Left kidney (tissue), 2 donors: ENCODE measurements around the gene HCN1. TPM values are rescaled to one million over a fixed set of nuclear protein-coding genes. Genes with fewer than 3 reads are reported as not detected.
A peak's percentile ranks its signal among the peaks of the same experiment; 100 is the strongest.
"Not testable (repeated sequence)": the region's sequence is repeated elsewhere in the genome, so short reads cannot be mapped to it uniquely, and the experiment has no call there.

Experiments
- DNase-seq: peaks from one replicate; pipeline ENCODE4 v3.0.0-alpha.2; 2013
- polyA plus RNA-seq: library from polyadenylated mRNA; unstranded; fragments of 120-200 nt; gene quantifications from one replicate; pipeline ENCODE4 v1.2.1, GENCODE V29; 2013; ENCODE audit not compliant: insufficient read length

The HCN1 gene
- polyA plus RNA-seq, 1 donor, result 0.03 TPM

DNA sequence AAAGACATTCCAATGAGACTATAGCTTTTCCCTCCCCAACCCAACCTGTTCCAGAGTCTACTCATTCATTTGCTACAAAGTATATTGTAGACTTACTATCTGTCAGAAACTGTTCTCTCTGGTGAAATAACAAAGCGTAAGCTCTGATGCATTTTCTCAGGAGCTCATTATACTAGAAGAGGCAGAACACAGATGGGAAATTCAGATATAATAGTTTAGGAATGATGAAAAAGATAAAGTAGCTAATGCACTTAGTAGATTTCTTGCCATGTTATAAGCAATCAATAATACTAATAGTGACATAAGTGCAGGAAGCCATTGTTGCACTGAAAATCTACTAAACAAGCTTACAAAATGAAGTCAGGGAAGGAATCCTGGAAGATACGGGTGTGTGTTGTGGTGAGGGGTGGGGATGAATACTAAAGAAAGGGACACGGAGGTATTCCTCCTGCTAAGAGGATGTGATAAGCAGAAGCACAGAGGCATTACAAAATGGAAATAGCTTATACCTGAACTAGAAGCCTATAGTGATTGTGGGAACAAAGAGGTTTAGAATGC lies 78.2 kb downstream of the HCN1 start:
- DNase-seq, result no peak

DNA sequence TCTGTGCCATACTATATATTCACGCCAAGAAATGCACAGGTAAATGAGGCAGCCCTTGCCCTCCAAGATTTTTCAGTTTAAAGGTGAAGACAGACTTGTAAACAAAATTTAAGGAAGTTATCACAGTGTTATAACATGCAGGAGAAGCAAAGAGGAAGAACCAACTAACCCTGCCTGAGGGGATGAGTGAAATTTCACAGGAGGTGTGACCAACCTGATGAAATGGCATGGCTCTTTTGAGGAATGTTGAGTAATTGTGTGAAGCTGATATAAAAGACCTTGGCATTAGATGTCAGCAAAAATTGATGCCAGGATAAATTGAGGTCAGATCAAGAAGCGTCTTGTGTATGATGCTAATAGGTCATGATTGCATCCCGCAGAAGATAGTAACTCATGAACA lies 86.5 kb downstream of the HCN1 start:
- no peak for DNase-seq

DNA sequence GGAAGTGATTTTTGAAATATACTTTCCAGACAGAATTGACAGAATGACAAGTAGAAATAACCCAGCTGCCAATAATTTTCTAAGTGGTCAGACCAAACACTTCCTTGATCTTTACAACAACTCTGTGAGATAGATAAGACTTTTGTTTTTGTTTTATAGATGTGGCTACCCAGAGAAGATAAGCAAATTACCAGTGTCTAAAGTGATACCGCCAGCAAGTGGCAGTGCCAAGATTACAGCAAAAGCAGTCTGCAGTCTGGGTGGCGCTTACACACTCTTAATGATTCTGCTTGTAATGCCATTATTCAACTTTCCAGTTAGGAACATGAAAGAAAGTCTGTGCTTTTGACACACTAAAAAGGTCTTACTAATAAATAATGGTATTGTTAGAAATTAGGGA lies 92.1 kb downstream of the HCN1 start:
- DNase-seq, result no peak

DNA sequence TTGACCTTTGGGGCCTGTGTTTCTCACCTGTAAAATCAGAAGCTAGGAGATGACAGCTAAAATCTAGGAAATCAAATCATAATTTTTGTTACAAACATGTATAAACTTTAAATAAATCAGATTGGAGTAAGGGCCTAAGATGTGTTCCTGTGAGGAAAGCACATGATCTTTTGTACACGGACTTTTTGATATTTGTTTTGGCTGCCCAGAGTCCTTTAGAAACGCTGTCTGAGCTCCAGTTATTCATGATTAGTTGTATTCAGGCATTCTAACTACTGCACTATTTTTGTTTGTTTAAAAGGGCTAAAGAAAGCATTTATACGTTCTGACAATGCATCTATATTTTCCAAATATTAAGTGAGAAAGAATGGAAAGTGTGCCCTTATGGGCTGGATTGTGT lies 94.8 kb downstream of the HCN1 start:
- DNase-seq, result no peak

DNA sequence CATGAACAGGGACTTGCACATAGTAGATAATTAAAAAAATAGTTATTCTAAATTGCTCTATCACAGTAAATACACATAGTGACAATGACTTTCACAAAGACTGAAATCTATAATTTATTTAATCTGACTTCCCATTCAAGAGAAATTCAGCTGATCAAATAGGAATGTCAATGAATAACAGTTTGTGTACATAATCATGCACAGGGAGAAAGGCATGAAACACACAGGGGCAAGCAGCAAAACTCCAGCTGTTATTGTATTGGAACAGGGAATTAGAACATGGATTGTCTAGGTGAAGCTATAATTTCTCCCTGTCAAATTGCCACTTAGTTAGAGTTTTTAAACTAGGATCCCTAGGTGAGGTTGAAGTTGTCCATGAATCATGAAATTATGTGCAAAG lies 99.9 kb downstream of the HCN1 start:
- DNase-seq, result no peak

DNA sequence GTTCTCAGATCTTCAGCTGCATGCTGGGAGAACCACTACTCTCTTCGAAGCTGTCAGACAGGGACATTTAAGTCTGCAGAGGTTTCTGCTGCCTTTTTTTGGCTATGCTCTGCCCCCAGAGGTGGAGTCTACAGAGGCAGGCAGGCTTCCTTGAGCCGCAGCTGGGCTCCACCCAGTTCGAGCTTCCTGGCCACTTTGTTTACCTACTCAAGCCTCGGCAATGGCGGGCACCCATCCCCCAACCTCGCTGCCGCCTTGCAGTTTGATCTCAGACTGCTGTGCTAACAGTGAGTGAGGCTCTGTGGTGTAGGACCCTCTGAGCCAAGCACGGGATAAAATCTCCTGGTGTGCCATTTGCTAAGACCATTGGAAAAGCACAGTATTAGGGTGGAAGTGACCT lies 110.2 kb downstream of the HCN1 start:
- DNase-seq, result not testable (repeated sequence)

DNA sequence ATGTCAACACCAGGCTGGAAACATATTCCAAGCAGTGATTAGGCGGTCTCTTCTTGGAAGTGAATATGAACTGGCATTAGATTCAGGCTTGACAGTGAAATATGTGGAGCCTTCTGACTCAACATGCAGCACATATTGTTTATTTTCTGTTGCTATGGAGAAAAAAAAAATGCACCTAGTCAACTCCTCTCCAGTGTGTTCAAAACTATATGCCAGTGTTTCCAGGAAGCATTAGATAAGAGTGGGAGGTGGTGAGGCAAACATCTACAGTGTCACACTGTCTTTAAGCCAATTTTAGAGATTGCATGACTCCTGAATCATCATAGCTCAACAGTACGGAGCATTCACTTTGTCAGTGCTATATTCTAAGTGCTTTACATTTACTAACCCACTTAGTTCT lies 117.9 kb downstream of the HCN1 start:
- DNase-seq, result no peak

DNA sequence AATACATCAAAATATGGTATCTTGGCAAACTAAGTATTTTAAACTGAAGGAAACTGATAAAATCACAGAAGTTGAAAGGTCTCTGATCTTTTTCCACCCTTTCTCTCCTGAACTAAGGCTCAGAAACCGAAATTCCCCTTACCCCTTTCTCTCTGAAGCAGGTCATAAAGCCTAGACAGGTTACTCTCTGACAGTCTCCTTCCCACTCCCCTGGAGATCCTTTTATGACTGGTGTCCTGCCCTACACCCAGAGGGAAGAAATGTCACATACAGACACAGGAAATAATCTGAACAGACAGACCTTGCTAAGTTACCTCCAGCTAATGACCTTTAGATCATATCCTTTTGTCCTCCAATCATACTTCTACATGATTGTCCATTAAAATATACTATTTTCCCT lies 127.4 kb downstream of the HCN1 start:
- DNase-seq, result no peak

DNA sequence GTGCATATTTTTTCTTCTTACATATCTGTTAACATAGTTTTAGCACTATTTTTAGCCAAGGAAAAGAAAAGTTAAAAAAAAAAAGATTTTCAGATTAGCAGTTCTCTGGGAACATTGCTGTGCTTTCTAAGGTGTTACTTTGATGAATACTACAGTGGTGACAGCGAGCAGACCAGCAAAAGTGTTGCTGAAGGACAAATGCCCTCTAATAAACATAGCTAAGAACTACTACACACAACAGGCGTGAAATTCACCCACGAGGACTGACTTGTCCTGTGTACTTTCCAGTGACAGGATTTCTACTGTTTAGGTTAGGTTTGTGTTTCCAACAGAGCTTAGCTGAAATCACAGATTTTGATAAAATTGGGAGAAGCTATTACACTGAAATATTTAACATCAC lies 153.8 kb downstream of the HCN1 start:
- DNase-seq, result no peak

DNA sequence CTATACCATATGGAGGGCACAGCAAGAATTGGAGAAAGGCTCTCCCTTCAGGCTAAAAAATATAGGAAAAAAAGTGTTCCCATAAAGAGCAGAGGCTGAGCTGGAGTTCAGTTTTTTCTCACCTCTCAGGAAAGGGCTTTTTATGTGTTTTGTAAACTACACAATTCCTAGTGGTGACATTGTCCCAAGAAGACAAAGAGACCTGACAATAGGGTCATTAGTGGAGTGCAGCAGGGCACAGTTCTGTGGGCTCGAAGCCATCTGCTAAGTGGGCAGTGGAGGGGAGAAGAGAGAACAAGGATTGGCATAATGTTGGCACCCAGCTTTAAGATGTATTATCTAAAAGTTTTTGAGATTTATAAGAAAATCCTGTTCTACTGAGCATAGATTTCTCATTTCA lies 162.5 kb downstream of the HCN1 start:
- no peak for DNase-seq

DNA sequence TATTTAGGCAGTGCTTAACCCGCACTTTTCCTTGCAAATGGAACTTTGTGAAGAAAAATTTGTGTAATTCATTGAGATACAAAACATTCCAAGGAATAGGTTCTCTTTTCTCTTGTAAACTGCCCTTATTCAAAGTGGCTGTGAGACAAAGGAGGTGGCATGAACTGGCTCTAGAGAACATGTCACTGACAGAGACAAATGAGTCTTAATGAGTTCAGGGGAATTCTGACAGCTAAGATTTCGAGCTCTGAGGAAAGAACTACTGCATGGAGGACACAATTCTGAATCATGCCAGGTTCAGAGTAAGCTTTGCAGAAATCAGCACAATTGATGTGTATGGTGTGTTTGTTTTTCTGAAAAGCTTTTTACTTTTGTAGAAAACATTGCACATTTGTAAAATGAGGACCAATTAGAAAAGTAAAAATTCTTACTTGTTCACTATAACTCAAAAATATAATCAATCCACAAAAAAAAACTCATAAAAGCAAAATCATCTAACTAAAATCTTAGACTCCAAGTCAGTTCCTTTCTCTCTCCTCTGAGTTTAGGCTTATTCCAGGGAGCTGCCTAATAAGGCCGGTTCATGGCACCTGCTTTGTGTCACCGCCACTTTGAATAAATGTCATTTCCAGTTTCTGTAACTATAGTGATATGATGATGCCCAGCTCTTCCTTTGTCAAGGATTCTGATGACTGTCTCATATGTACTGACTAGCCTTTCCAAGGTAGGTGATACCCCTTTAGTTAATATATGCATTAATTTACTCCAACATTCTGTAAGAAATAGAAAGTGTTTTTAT lies 163.2 kb downstream of the HCN1 start:
- DNase-seq, result no peak

DNA sequence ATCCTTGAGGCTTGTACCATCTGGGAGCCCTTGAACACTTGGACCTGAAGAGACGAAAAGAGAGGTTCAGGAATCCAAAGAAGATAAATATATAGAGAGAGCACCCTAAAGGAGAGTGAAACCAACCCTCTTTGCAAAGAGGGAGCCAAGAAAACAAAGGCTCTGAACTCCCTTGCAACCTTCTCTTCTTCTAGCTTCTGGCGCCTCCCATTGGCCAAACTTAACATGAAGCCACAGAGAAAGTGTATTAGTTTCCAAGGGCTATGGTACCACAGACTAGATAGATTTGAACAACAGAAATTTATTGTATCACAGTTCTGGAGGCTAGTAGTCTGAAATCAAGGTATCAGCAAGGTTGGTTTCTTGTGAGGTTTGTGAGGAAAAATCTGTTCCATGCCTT lies 175.1 kb downstream of the HCN1 start:
- peak; percentile 3 for DNase-seq

DNA sequence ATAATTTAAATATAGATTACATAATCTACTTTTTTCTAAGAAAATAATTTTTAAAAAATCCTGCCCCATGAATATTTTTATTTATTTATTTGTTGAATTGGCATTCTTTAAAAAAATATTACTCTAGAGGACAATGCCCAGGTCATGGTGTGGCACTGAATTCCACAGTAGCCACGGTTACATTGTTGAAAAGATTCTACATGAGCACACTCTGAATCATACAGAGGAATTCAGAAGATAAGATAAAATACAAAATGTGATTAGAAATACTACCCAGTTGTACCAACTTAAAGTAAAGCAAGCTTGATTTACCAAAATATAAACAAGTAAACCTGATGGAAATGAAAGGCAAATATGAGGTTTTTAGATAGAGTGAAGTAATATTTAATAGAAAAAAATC lies 183.7 kb downstream of the HCN1 start:
- DNase-seq, result no peak

DNA sequence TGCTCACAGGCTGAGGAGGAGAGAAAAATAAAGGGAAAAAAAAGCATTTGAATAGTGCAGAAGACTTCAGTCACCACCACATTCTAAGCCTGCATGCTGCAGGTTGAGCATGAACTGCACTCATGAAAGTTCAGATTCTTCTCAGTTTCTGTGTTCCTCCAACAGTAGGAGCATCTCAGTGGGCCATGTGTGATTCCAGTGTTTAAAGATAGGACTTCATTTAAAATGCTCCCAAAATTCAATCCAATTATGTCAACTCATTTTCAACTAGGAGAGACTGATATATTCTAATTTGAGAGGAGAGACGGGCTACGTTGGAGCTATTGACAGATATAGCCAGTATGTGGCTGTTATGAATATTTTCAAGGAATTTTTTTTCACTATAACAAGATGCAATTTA lies 186.8 kb downstream of the HCN1 start:
- no peak for DNase-seq

DNA sequence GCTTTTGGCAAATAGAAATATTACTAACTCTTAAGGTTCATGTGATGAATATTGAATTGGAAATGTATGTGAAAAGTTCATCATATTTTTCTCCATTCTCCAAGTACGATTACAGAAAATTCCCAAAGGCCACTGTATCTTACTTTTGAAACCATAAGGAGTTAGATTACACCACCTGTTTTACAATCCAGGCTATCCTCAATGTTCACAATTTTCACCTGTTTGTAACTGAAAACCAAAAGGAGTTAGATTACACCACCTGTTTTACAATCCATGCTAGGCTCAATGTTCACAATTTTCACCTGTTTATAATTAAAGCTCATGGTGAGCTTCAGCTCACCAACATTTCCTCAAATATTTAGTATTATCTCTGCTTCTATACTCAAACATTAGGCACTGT lies 188.0 kb downstream of the HCN1 start:
- DNase-seq, result no peak

DNA sequence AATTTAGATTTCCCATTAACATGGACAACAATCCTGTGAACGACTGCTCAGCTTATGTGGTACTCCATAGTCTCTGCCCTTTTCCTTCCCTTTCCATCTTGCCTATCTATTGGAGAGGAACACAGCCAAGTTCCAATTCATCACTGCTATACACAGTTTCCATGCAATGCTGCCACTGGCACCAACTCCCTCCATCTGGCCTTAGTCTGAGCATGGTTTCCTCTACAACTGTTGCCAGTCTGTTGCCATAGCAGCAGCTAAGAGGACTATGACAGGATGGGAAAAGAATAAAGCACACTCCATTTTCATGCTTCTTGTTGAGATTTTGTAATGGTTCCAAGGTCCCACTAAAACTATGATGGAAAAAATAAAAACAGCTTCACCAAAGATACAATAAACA lies 189.0 kb downstream of the HCN1 start:
- DNase-seq, result no peak

DNA sequence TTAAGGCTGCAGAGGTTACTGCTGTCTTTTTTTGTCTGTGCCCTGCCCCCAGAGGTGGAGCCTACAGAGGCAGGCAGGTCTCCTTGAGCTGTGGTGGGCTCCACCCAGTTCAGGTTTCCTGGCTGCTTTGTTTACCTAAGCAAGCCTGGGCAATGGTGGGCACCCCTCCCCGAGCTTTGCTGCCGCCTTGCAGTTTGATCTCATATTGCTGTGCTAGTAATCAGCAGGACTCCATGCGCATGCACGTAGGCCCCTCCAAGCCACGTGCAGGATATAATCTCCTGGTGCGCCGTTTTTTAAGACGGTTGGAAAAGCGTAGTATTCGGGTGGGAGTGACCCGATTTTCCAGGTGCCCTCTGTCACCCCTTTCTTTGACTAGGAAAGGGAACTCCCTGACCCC lies 197.2 kb downstream of the HCN1 start:
- not testable (repeated sequence) for DNase-seq

DNA sequence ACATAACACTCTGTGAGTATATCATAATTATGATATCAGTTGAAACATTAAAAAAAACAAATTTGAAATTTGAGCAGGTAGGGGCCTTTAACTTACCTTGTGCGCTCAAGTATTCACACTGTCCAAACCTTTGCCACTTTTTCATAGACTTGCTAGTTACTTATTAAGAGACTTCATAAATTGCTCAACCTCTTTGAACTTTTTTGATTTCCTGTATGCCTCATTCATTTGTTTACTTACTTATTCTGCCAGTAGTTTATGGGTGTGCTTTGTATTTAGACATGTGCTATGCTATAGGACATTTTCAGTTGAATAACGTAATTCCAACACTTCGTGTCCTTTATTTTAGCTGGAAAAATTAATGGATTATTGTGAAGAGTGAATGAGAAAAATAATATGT lies 204.8 kb downstream of the HCN1 start:
- DNase-seq, result no peak

DNA sequence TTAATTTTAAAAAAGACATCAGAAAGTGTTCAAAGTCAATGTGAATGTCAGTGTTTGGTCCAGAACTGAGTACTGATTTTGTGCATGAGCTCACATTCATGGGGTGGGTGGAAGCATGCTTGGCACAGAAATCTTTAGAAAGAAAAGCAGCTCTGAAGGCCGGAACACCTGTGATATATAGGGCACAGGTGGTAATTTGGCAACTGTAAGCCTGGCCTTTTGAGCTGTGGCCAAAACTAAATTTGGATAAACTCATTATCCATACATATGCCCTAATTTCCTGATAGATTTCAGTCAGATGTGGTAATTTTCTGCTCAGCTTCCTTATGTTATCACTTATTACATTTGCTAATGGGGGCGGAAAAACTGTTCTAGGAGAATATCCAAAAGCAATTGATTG lies 211.4 kb downstream of the HCN1 start:
- no peak for DNase-seq

DNA sequence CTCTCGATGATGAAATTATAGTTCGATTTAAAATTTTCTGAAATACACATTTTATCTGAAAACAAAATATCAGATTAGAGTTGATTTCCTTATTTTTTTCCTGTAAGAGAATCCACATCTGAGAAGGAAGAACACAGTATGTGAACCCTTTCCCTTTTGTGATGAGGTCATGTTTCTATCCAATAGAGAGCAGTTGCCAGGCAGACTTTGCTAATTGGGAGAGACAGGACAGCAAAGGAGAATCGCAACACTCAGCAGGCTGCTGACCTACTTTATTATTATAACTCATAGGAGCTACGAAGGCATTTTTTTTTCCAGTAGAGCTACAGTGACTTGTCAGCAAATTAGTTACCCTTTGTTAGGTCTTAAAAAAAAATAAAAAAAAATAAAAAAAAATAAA lies 242.1 kb downstream of the HCN1 start:
- peak; percentile 17 for DNase-seq

DNA sequence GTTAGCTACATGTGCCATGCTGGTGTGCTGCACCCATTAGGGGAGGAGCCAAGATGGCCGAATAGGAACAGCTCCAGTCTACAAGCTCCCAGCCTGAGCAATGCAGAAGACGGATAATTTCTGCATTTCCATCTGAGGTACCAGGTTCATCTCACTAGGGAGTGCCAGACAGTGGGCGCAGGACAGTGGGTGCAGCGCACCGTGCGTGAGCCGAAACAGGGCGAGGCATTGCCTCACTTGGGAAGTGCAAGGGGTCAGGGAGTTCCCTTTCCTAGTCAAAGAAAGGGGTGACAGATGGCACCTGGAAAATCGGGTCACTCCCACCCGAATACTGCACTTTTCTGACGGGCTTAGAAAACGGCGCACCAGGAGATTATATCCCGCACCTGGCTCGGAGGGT lies 251.3 kb downstream of the HCN1 start:
- not testable (repeated sequence) for DNase-seq

DNA sequence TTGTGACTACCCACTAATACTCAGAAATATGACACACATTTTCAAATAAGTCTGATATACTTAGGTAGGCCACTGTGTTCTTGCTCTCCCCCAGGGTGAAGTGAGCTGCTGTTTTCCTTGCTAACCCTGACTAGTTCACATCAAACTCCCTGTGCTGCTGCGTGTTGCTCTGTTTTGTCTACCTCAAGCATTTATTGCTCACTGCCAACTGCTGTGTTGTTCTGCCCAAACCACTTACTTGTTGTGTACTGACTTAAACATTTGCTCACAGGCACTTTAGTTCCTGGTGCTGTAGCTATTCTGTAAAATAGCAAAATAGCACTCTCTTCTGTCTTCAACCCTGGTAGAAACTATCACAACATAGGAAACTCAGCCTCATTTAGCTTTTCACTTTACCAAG lies 255.7 kb downstream of the HCN1 start:
- DNase-seq, result no peak

DNA sequence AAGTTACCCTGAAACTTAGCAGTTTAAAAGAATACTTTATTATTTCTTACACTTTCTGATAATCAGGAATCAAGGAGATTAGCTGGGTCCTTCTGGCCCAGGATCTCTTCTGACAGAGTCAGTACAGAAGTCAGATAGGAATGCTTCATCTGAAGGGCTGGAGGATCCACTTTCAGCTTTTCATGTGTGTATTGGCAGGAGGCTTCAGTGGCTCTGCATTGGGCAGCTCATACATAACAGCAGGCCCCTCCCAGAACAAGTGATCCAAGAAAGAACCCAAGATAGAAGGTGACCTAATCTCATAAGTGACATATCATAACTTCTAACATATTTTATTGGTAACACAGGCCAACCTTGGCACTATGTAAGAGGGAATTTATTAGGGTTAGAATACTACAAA lies 258.4 kb downstream of the HCN1 start:
- no peak for DNase-seq

DNA sequence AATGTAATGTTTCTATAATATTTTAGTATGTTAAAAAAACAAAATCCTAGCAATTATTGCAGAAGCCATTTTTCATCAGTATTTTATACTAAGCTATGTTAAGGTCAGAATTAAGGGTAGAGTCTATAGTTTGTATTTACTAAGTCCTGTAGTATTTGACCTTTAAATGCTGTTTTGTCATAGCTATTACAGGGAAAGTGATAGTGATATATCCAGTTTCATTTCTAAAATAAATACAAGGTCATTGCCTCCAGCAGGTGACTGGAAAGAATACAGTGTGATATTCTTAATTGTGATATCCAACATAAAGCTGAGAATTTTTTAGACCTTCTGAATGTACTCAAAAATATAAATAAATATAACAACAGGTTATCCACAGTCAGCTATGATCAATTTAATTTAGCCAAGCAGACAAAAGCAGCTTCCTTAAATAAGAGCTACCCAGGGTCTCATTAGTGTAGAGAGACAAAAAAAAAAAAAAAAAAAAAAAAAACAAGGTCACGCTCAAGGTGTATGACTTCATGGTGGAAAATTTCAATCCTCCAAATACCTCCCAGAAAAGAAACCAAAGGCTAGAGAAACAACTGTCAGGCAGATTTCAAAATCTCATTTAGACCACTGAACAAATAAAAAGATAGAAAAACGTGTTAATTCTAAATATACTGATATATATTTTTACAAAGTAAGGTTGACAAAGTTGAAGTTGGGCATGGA lies 278.7 kb downstream of the HCN1 start:
- DNase-seq, result no peak
